HG03521 (cell line): ENCODE data around the gene SLC8B1.

Source experiments
- ATAC-seq: cut with Tn5 transposase; IDR thresholded peaks from one replicate; pipeline ENCODE4 v1.9.1; 2021; ENCODE audit warnings: mild to moderate bottlenecking, moderate library complexity; ENCODE audit not compliant: unreplicated experiment

Gene SLC8B1

GRCh38 chr12:113334786-113335539 is at the start of gene SLC8B1:
SLC8B1 (minus strand) TSS chr12:113335109; CDS start chr12:113332878, 2,231 bp downstream.
- peak; percentile 97 for ATAC-seq

- ATAC-seq = no peak
Observed at GRCh38 chr12:113382206-113382605, 47.3 kb upstream of the SLC8B1 start.

- no peak for ATAC-seq
Observed at GRCh38 chr12:113381220-113381619, 46.3 kb upstream of the SLC8B1 start.

GRCh38 chr12:113378291-113378690 is 43.4 kb upstream of the SLC8B1 start:
- ATAC-seq = no peak

- ATAC-seq = no peak
Observed at GRCh38 chr12:113374823-113375428, 40.0 kb upstream of the SLC8B1 start.

- no peak for ATAC-seq
Observed at GRCh38 chr12:113373969-113374368, 39.1 kb upstream of the SLC8B1 start.

GRCh38 chr12:113373440-113373839 is 38.5 kb upstream of the SLC8B1 start:
- ATAC-seq = no peak

- ATAC-seq = no peak
Observed at GRCh38 chr12:113372371-113372770, 37.5 kb upstream of the SLC8B1 start.

GRCh38 chr12:113371808-113372207 is 36.9 kb upstream of the SLC8B1 start:
- no peak for ATAC-seq

- no peak for ATAC-seq
Observed at GRCh38 chr12:113370923-113371682, 36.2 kb upstream of the SLC8B1 start.

GRCh38 chr12:113369391-113369985 is 34.6 kb upstream of the SLC8B1 start:
- ATAC-seq = no peak

- ATAC-seq = no peak
Observed at GRCh38 chr12:113368331-113368730, 33.4 kb upstream of the SLC8B1 start.

- no peak for ATAC-seq
Observed at GRCh38 chr12:113366827-113367226, 31.9 kb upstream of the SLC8B1 start.

GRCh38 chr12:113365639-113366395 is 30.9 kb upstream of the SLC8B1 start:
- no peak for ATAC-seq

GRCh38 chr12:113364698-113365097 is 29.8 kb upstream of the SLC8B1 start:
- no peak for ATAC-seq

GRCh38 chr12:113361574-113362370 is 26.9 kb upstream of the SLC8B1 start:
- ATAC-seq = no peak

GRCh38 chr12:113359939-113360748 is 25.2 kb upstream of the SLC8B1 start:
- no peak for ATAC-seq

- ATAC-seq = no peak
Observed at GRCh38 chr12:113359133-113359938, 24.4 kb upstream of the SLC8B1 start.
